NT2/D1 (cell line): ENCODE data around the gene POT1.
A peak's percentile ranks its signal among the peaks of the same experiment; 100 is the strongest.

Source experiments
- DNase-seq: peaks from one replicate; pipeline ENCODE4 v3.0.0-alpha.2; 2011; ENCODE audit warnings: low read depth, low spot score
- H3K27me3 ChIP-seq: 2 replicates; pipeline ENCODE4 v1.6.0; 2011; ENCODE audit warnings: mild to moderate bottlenecking; ENCODE audit not compliant: insufficient read length, insufficient read depth
- H3K36me3 ChIP-seq: 2 replicates; pipeline ENCODE4 v1.6.1; 2011; ENCODE audit warnings: mild to moderate bottlenecking, low read length, mixed read lengths; ENCODE audit not compliant: insufficient read depth, insufficient read length
- H3K4me1 ChIP-seq: 2 replicates; pipeline ENCODE4 v1.5.1; 2011; ENCODE audit not compliant: insufficient read depth, insufficient read length
- H3K4me3 ChIP-seq: 2 replicates; pipeline ENCODE4 v1.5.1; 2011; ENCODE audit warnings: low read depth; ENCODE audit not compliant: insufficient read length
- H3K9ac ChIP-seq: 2 replicates; pipeline ENCODE4 v1.6.0; 2011; ENCODE audit warnings: low read depth; ENCODE audit not compliant: insufficient read length
- H3K9me3 ChIP-seq: 2 replicates; pipeline ENCODE4 v1.5.1; 2011; ENCODE audit warnings: mild to moderate bottlenecking, low read length; ENCODE audit not compliant: insufficient read depth
- SUZ12 ChIP-seq: IDR thresholded peaks from 2 replicates; pipeline ENCODE4 v1.6.1; 2011; ENCODE audit not compliant: insufficient read length, insufficient read depth; ENCODE audit errors: extremely low read depth
- YY1 ChIP-seq: IDR thresholded peaks from 2 replicates; pipeline ENCODE4 v1.6.1; 2011; ENCODE audit not compliant: insufficient read length, insufficient read depth
- ZNF274 ChIP-seq: IDR thresholded peaks from 2 replicates; pipeline ENCODE4 v1.6.1; 2011; ENCODE audit warnings: mild to moderate bottlenecking, low read depth, low read length

Gene POT1

GRCh38 chr7:124790645-124791044, 139.0 kb downstream of the POT1 start:
- H3K4me1 ChIP-seq = no peaks in the 10 kb centered on the region
- H3K9me3 ChIP-seq = no peaks in the 10 kb centered on the region
- H3K27me3 ChIP-seq = no peaks in the 10 kb centered on the region
- H3K36me3 ChIP-seq = no peaks in the 10 kb centered on the region
- H3K9ac ChIP-seq = no peak overlapping the region
- no peak overlapping the region for H3K4me3 ChIP-seq
- TF ChIP-seq ZNF274 (no peak), SUZ12 (no peak), YY1 (no peak)
- no peak for DNase-seq

DNA sequence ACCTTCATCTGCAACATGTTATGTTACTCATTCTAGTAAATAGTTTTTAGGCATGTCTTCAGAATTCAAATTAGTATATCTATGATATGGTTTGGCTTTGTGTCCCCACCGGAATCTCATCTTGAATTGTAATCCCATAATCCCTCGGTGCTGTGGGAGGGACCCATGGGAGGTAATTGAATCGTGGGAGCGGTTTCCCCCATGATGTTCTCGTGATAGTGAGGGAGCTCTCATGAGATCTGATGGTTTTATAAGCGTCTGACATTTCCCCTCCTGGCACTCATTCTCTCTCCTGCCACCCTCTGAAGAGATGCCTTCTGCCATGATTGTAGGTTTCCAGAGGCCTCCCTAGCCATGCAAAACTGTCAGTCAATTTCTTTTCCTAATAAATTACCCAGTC, 143.6 kb downstream of the POT1 start:
- Histone ChIP-seq H3K9ac (no peak overlapping the region), H3K4me1 (no peaks in the 10 kb centered on the region), H3K36me3 (no peaks in the 10 kb centered on the region)

DNA sequence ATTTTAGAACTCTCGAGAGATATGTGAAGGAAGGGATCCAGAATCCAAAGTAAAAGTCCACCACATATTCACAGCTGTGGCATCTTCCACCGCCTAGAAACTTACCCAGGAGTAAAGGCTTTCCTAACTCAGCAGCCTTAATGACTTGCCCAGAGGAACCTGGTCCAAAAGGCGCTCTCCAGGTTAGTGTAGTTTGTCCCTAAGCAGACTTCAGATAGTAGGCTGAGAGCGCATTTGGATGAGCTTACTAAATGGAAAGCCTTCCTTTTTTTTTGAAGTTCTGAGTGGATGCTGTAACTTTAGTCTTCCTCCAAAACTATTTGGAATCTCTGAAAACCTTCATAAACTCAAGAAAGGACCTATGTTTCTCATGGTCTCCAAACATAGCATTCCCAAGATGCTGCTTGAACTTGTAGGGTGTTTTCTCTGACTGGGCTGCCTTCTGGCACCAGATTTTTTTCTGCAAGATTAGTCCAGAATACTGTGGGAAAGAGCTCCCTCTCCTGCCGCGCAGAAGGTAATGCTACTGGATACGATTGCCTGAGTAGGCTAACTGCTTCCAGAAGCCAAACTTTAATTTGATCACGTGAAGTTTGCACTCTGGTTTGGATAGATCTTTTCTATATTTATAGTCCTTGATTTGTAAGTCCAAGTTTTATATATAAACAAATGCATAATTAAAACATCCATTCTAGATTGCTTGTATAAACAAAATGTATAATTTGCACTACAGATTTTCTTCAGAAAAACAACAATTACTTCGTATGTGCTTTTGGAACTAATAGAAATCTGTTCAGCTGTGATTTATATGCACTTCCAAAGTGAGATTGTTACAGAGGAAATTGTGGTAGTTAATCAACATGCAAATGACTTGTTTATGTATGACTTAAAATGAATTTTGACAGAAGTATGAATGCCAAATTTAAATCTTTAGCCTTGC, 144.5 kb downstream of the POT1 start:
- no peak for TF ChIP-seq YY1
- no peak for TF ChIP-seq ZNF274
- TF ChIP-seq SUZ12 = no peak
- Histone ChIP-seq H3K27me3 (no peaks in the 10 kb centered on the region), H3K9ac (no peak overlapping the region), H3K36me3 (no peaks in the 10 kb centered on the region), H3K9me3 (no peaks in the 10 kb centered on the region), H3K4me1 (no peaks in the 10 kb centered on the region), H3K4me3 (no peak overlapping the region)
- DNase-seq = peak; percentile 68

More for the DNA sequence above, 143.6 kb downstream of the POT1 start:
- DNase-seq = no peak
- Histone ChIP-seq H3K4me3 (no peak overlapping the region), H3K27me3 (no peaks in the 10 kb centered on the region), H3K9me3 (no peaks in the 10 kb centered on the region)
- TF ChIP-seq ZNF274 (no peak), SUZ12 (no peak), YY1 (no peak)

GRCh38 chr7:124783271-124783670, 146.4 kb downstream of the POT1 start:
- H3K9me3 ChIP-seq = no peaks in the 10 kb centered on the region
- no peak overlapping the region for H3K9ac ChIP-seq
- DNase-seq = no peak
- no peaks in the 10 kb centered on the region for H3K4me1 ChIP-seq
- no peaks in the 10 kb centered on the region for H3K27me3 ChIP-seq
- TF ChIP-seq SUZ12 = no peak
- no peak for TF ChIP-seq ZNF274
- no peak for TF ChIP-seq YY1
- H3K36me3 ChIP-seq = no peaks in the 10 kb centered on the region
- H3K4me3 ChIP-seq = no peak overlapping the region

GRCh38 chr7:124781907-124782734, 147.5 kb downstream of the POT1 start:
- TF ChIP-seq SUZ12 (no peak), YY1 (no peak), ZNF274 (no peak)
- DNase-seq = no peak
- H3K9ac ChIP-seq = no peak overlapping the region
- H3K27me3 ChIP-seq = no peaks in the 10 kb centered on the region
- no peaks in the 10 kb centered on the region for H3K4me1 ChIP-seq
- H3K36me3 ChIP-seq = no peaks in the 10 kb centered on the region
- no peaks in the 10 kb centered on the region for H3K9me3 ChIP-seq
- H3K4me3 ChIP-seq = no peak overlapping the region

DNA sequence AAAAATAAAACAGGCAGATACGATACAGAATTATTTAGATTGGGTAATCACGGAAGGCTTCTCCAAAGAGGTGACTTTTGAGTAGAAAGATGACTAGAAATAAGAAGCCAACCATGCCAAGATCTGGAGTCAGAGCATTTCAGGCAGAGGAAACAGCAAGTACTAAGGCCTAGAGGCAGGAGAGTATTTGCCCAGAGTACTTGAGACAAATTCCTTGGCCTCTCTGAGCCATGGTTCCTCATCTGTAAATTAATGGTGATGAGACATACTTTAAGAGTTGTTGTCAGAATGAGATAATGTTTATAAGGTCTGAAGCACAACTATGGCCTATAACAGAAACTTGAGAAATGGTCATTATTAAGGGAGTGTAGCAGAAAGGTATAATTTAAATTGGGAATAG, 148.2 kb downstream of the POT1 start:
- no peaks in the 10 kb centered on the region for H3K36me3 ChIP-seq
- no peak for DNase-seq
- H3K27me3 ChIP-seq = no peaks in the 10 kb centered on the region
- no peak for TF ChIP-seq SUZ12
- no peak for TF ChIP-seq ZNF274
- no peak for TF ChIP-seq YY1
- no peaks in the 10 kb centered on the region for H3K9me3 ChIP-seq
- H3K4me3 ChIP-seq = no peak overlapping the region
- H3K4me1 ChIP-seq = no peaks in the 10 kb centered on the region
- H3K9ac ChIP-seq = no peak overlapping the region

DNA sequence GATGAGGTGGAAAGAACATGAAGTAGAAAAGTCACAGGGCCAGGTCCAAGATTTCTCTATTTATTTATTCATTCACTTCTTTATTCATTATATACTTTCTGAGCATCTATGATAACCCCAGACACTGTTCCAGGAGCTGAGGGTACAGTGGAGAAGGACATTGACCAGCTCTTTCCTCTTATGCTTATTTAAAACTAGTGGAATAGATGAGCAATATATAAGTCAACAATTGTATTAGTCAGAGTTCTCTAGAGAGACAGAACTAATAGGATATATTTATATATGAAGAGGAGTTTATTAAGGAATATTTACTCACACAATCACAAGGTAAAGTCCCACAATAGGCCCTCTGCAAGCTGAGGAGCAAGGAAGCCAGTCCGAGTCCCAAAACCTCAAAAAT, 149.0 kb downstream of the POT1 start:
- no peaks in the 10 kb centered on the region for H3K4me1 ChIP-seq
- H3K27me3 ChIP-seq = no peaks in the 10 kb centered on the region
- no peak overlapping the region for H3K9ac ChIP-seq
- H3K36me3 ChIP-seq = no peaks in the 10 kb centered on the region
- H3K9me3 ChIP-seq = no peaks in the 10 kb centered on the region
- DNase-seq = no peak
- TF ChIP-seq SUZ12 = no peak
- TF ChIP-seq YY1 = no peak
- no peak for TF ChIP-seq ZNF274
- no peak overlapping the region for H3K4me3 ChIP-seq
